HG03442 (cell line): ENCODE data around the gene ZGLP1.

Source experiments
- ATAC-seq: cut with Tn5 transposase; IDR thresholded peaks from one replicate; pipeline ENCODE4 v1.9.1; 2021; ENCODE audit warnings: mild to moderate bottlenecking, moderate library complexity; ENCODE audit not compliant: unreplicated experiment

ZGLP1 gene

GRCh38 chr19:10328558-10329429, 19.2 kb upstream of the ZGLP1 start:
- no peak for ATAC-seq

- ATAC-seq, result no peak
Observed at GRCh38 chr19:10327793-10328192, 18.2 kb upstream of the ZGLP1 start.

GRCh38 chr19:10325732-10326131, 16.1 kb upstream of the ZGLP1 start:
- ATAC-seq, result no peak

GRCh38 chr19:10321874-10322835, 12.5 kb upstream of the ZGLP1 start:
- no peak for ATAC-seq

- ATAC-seq, result no peak
Observed at GRCh38 chr19:10321417-10321797, 11.8 kb upstream of the ZGLP1 start.

- ATAC-seq, result no peak
Observed at GRCh38 chr19:10320602-10321416, 11.2 kb upstream of the ZGLP1 start.

GRCh38 chr19:10318807-10319682, 9.4 kb upstream of the ZGLP1 start:
- ATAC-seq, result no peak

GRCh38 chr19:10317857-10318462, 8.3 kb upstream of the ZGLP1 start:
- no peak for ATAC-seq

- ATAC-seq, result no peak
Observed at GRCh38 chr19:10317045-10317856, 7.6 kb upstream of the ZGLP1 start.

- ATAC-seq, result no peak
Observed at GRCh38 chr19:10316229-10317044, 6.8 kb upstream of the ZGLP1 start.

- ATAC-seq, result peak; percentile 67
Observed at GRCh38 chr19:10315335-10316214, 6.0 kb upstream of the ZGLP1 start, which contains the start of gene FDX2. Gene FDX2, minus strand, starts transcription at chr19:10316015. Its CDS starts 19 bp downstream, at chr19:10315996.

GRCh38 chr19:10306327-10306726, 3.3 kb downstream of the ZGLP1 start:
- ATAC-seq, result no peak

GRCh38 chr19:10305139-10305806, 4.3 kb downstream of the ZGLP1 start:
- no peak for ATAC-seq

- no peak for ATAC-seq
Observed at GRCh38 chr19:10299545-10300458, 9.8 kb downstream of the ZGLP1 start.
